Raji (cell line): Measurements from ENCODE around the gene NOS1AP.

ENCODE experiments used
- POLR2A ChIP-seq: IDR thresholded peaks from 2 replicates; pipeline ENCODE4 v1.6.1; 2011; ENCODE audit warnings: low read depth, low read length, control low read depth; ENCODE audit not compliant: insufficient read depth

The NOS1AP gene

DNA sequence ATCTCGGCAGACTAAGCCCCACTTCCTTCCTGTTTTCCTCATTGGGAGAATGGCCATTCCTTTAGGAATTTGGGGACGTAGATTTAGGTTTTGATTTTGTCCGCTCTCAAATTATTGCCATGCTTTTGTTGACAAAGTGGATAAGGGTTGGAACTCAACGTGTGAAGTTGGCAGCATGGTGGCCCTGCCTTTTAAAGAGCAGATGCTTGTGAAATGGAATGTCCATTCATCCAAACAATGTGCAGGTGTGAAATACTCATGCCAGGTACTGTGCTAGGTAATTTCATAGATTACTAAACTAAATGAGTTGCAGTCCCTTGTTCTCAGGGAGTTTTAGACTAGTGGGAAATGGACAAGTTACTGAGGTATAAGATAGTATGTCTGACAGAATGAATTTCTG lies 232.2 kb downstream of the NOS1AP start:
- TF ChIP-seq POLR2A, result no peak

DNA sequence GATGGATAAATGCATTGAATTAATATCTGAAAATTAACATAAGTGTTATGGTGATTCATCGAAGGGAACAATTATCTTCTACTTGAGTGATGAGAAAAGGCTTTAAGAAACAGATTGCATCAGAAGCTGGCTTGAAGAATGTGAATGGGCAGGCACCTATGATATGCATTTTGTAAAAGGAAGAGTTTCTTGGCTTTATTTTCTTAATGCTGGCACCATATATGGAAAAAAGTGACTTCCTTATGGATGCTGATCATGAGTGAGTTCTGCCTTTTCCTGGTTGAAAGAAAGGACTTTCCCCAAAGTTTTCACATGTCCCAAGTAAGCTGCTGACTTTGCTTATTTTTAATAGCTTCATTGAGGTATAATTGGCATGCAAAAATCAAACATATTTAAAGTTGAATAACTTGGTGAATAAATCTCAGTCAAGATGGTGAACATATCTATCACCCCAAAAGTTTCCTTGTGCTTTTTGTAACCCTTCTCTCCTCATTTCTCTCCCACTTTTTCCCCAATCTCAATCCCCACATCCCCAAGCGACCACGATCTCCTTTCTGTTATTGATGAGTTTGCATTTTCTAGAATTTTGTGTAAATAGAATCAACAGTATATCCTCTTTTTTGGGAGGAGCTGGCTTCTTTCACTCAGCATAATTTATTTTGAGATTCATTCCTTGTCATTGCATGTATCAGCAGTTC lies 233.0 kb downstream of the NOS1AP start:
- TF ChIP-seq POLR2A, result no peak

GRCh38 chr1:162303004-162303344 lies 233.5 kb downstream of the NOS1AP start:
- TF ChIP-seq POLR2A, result no peak

GRCh38 chr1:162304736-162305135 lies 235.2 kb downstream of the NOS1AP start:
- TF ChIP-seq POLR2A, result no peak

GRCh38 chr1:162305969-162306368 lies 236.5 kb downstream of the NOS1AP start:
- TF ChIP-seq POLR2A, result no peak

DNA sequence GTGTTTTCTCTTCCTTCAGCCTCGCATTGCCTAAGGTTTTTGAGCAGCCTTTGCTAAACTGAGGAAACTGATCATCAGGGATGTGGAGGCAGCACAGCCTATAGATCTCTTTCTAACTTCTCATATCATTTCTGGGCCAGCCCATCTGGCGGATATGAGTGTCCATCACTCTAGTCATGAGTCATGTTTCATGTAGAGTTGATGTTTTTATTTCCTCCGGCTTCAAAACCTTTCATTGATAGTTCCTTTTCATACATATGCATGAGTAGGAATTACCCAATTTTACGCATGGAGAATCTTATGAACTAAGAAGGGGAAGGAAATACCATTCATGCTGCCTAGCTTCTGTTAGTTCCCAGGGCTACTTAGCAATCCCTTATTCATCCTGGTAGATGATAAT lies 240.8 kb downstream of the NOS1AP start:
- TF ChIP-seq POLR2A, result no peak

- TF ChIP-seq POLR2A, result no peak
These were observed 244.7 kb downstream of the NOS1AP start for GRCh38 chr1:162314206-162314605.

DNA sequence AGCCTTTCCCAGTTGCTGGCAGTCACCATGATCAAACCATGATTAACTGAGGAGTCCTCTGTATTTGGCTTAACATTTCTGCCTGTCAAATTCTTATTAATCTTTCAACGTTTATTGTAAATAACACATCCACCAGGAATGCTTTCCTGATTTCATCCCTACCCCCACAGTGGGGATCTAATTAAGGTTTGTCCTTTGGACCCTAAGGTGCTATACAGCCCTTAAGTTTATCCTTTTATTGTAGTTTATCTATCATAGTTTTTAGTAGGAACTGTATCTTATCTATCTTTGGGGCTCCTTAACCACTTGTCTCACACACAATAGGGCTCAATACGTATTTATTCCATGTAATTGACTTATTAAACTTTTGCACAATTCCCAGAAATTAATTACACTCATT lies 246.2 kb downstream of the NOS1AP start:
- TF ChIP-seq POLR2A, result no peak

DNA sequence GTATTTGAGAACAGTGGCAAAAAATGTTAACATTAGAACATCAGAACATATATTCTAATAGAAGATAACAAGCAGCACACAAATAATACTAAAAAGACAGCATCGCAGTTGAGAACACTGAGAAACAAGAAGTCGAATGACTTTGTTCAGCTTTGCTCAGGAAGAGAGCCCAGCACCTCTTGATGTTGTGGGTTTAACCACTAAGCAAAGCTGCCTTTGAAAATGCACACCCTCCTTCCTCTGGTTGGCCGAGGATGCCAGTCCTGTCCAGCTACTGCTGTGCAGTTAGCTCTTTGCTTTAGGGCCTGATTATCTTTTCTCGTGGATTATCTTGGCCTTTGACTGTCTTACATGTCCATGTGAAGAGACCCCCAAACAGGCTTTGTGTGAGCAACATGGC lies 246.7 kb downstream of the NOS1AP start:
- TF ChIP-seq POLR2A, result no peak

- no peak for TF ChIP-seq POLR2A
These were observed 248.1 kb downstream of the NOS1AP start for GRCh38 chr1:162317621-162318020.

GRCh38 chr1:162319493-162320175 lies 250.1 kb downstream of the NOS1AP start:
- no peak for TF ChIP-seq POLR2A

DNA sequence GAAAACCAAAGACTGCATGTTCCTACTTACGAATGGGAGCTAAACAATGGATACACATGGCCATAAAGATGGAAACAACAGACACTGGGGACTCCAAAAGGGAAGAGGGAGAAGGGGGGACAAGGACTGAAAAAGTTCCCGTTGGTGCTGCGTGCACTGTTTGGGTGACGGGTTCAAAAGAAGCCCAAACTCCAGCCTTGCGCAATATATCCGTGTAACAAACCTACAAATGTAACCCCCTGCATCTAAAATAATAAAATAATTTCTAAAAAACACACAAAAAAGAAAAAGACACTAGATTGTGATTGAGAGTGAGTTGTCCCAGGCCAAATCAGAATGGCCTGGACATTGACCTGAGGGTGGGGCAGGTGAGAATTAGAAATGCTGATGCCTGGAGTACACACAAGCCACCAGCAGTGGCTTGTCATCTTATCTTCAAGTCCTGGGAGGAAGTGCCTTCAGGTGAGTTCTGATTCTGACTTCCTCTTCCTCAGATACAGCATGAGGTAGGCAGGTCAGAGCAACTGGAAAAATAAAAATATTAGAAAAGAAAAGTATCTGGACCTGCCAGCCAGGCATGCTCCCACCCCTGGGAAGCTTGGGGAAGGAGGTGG lies 252.4 kb downstream of the NOS1AP start:
- no peak for TF ChIP-seq POLR2A

- no peak for TF ChIP-seq POLR2A
These were observed 253.5 kb downstream of the NOS1AP start for GRCh38 chr1:162323023-162323422.

- no peak for TF ChIP-seq POLR2A
These were observed 254.9 kb downstream of the NOS1AP start for GRCh38 chr1:162324396-162324795.

- TF ChIP-seq POLR2A, result no peak
These were observed 257.1 kb downstream of the NOS1AP start for GRCh38 chr1:162326559-162326958.

DNA sequence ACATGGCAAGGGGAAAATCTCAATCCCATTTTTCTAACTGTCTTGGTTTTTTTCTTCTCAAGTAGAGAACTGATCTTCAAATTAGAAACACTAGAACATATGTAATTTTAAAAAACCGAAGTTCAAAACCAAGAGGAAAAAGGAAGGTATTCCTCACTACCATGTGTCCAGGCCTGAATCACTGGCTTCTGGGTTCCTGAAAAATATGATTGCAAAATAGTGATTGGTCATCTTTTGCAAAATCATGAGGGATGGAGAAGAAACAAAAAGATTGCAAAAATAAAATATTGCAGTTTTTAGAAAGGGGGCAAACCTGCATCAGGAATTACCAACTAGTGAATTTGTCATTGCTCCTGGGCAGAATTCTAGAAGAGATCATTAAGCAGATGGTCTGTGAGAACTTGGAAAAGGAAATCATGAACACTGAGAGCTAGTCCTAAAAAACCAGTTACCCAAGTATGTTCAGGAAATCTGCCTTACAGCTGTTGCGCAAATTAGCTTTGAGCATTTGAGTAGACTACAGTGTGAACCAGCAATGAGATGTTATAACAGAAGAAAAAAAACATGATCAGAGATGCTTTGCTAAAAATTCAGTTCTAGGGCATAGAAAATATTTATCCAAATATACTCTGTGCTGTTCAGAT lies 257.8 kb downstream of the NOS1AP start:
- TF ChIP-seq POLR2A, result no peak

DNA sequence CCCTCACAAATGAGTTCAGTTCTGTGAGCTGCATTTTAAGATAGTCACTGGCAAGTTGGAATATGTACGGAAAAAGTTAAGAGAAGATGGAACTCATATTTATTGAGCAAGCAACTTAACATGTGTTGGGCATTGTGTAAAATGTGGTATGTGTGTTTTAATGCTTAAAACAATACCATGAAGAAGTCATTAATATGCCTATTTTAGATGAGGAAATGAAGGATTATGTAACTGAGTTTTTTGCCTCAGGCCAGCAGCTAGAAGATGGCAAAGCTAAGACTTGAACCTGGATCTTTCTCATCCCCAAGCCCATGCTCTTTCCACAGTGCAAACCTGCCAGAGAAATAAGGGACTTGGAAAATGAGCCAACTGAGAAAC lies 258.3 kb downstream of the NOS1AP start:
- no peak for TF ChIP-seq POLR2A

GRCh38 chr1:162328512-162328911 lies 259.0 kb downstream of the NOS1AP start:
- TF ChIP-seq POLR2A, result no peak
